Hematopoietic multipotent progenitor cell treated with erythropoietin and hydrocortisone succinate and interleukin-3 and kit ligand, for 17 days (in vitro differentiated cells): ENCODE data around the gene REXO5.
A peak's percentile ranks its signal among the peaks of the same experiment; 100 is the strongest.
"Not testable (repeated sequence)": the region's sequence is repeated elsewhere in the genome, so short reads cannot be mapped to it uniquely, and the experiment has no call there.

Experiments used
- DNase-seq: peaks from one replicate; pipeline ENCODE4 v3.0.0-alpha.2; 2015; ENCODE audit warnings: low spot score

The REXO5 gene

GRCh38 chr16:20849589-20850390 is 43.5 kb downstream of the REXO5 start:
- DNase-seq, result peak; percentile 77

- DNase-seq, result no peak
These were observed 44.7 kb downstream of the REXO5 start for GRCh38 chr16:20850981-20851380.

GRCh38 chr16:20851601-20852000 is 45.3 kb downstream of the REXO5 start:
- DNase-seq, result no peak

GRCh38 chr16:20853143-20853542 is 46.8 kb downstream of the REXO5 start:
- no peak for DNase-seq

GRCh38 chr16:20853981-20854620 is 47.8 kb downstream of the REXO5 start:
- no peak for DNase-seq

- no peak for DNase-seq
These were observed 48.6 kb downstream of the REXO5 start for GRCh38 chr16:20854963-20855362.

- DNase-seq, result no peak
These were observed 51.0 kb downstream of the REXO5 start for GRCh38 chr16:20857281-20857680.

GRCh38 chr16:20859229-20859628 is 52.9 kb downstream of the REXO5 start:
- DNase-seq, result no peak

GRCh38 chr16:20859699-20860098 is 53.4 kb downstream of the REXO5 start:
- no peak for DNase-seq

GRCh38 chr16:20860361-20860760 is 54.0 kb downstream of the REXO5 start:
- no peak for DNase-seq

GRCh38 chr16:20860995-20861394 is 54.7 kb downstream of the REXO5 start:
- not testable (repeated sequence) for DNase-seq

GRCh38 chr16:20862162-20862960 is 56.0 kb downstream of the REXO5 start:
- DNase-seq, result no peak

GRCh38 chr16:20864376-20864775 is 58.0 kb downstream of the REXO5 start:
- not testable (repeated sequence) for DNase-seq

- DNase-seq, result peak; percentile 55
These were observed 59.2 kb downstream of the REXO5 start for GRCh38 chr16:20865420-20866131.

GRCh38 chr16:20866145-20866772 is 59.9 kb downstream of the REXO5 start:
- peak; percentile 67 for DNase-seq

- DNase-seq, result no peak
These were observed 60.5 kb downstream of the REXO5 start for GRCh38 chr16:20866801-20867200.

GRCh38 chr16:20867585-20867984 is 61.3 kb downstream of the REXO5 start:
- DNase-seq, result no peak

- DNase-seq, result no peak
These were observed 62.6 kb downstream of the REXO5 start for GRCh38 chr16:20868890-20869289.

- no peak for DNase-seq
These were observed 63.9 kb downstream of the REXO5 start for GRCh38 chr16:20870122-20870820.

GRCh38 chr16:20871258-20871657 is 64.9 kb downstream of the REXO5 start:
- no peak for DNase-seq
